PFSK-1 (cell line): Measurements from ENCODE around the gene ADIPOQ.

Experiments used
- POLR2AphosphoS5 ChIP-seq: IDR thresholded peaks from 2 replicates; pipeline ENCODE4 v1.6.1; 2012; ENCODE audit warnings: low read depth, mild to moderate bottlenecking, control low read depth, low read length, moderate library complexity
- REST ChIP-seq, 2 experiments: IDR thresholded peaks; 2 replicates each; pipeline versions ENCODE4 v1.6.1 to v1.8.0; 2011 to 2012; ENCODE audit warnings: low read depth in 2 of 2, low read length in 2 of 2, control low read depth in 1 of 2, inconsistent platforms in 1 of 2, mild to moderate bottlenecking in 1 of 2, moderate library complexity in 1 of 2; ENCODE audit not compliant: insufficient read depth in 1 of 2
- SIN3A ChIP-seq: IDR thresholded peaks from 2 replicates; pipeline ENCODE4 v1.6.1; 2012; ENCODE audit warnings: mild to moderate bottlenecking, low read length, moderate library complexity, borderline replicate concordance; ENCODE audit not compliant: insufficient read depth

GRCh38 chr3:186841620-186842019 lies 890 bp upstream of the ADIPOQ start:
- TF ChIP-seq REST (IDR thresholded peaks at IDR 0.05; ENCODE audit: insufficient read depth in 1 of 2, low read depth in 2 of 2, low read length in 2 of 2) (no peak), POLR2AphosphoS5 (no peak), SIN3A (no peak)
